Measurements from ENCODE around the gene LRAT.

The LRAT gene

DNA sequence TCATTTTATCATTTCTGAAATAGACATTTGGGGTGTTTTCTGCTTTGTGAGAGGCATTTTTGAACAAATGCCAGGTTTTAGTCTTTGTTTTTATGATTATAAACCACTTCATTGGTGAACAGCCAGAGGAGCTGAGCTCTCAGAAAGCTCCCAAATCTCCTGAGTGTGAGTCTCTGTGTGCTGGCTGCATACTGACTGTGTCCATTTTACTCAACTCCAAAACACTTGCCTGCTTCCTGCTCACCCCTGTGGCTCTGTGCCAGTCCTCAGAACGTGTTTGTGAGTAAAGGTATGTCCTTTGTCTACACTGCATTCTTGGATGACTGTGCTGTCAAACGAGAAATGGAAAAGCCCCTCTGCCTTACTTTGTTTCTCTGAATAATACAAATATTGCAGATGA, 5.4 kb upstream of the LRAT start:
- TF ChIP-seq, protein P1, sequence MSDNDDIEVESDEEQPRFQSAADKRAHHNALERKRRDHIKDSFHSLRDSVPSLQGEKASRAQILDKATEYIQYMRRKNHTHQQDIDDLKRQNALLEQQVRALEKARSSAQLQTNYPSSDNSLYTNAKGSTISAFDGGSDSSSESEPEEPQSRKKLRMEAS (IDR thresholded peaks at IDR 0.05) = no peak
- TF ChIP-seq FOXM1 (IDR thresholded peaks at IDR 0.05; ENCODE audit: borderline replicate concordance, low read depth) = no peak
- no peak for TF ChIP-seq TEAD4 (IDR thresholded peaks at IDR 0.05)
- TF ChIP-seq NFIC (IDR thresholded peaks at IDR 0.05) = no peak
- TF ChIP-seq, protein P2, sequence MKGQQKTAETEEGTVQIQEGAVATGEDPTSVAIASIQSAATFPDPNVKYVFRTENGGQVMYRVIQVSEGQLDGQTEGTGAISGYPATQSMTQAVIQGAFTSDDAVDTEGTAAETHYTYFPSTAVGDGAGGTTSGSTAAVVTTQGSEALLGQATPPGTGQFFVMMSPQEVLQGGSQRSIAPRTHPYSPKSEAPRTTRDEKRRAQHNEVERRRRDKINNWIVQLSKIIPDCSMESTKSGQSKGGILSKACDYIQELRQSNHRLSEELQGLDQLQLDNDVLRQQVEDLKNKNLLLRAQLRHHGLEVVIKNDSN (IDR thresholded peaks at IDR 0.05) = no peak
- no peak for TF ChIP-seq EGR1 (IDR thresholded peaks at IDR 0.05)
- no peak for TF ChIP-seq EP300 (IDR thresholded peaks at IDR 0.05; ENCODE audit: borderline replicate concordance)
- no peak for TF ChIP-seq CEBPB (IDR thresholded peaks at IDR 0.05)
- TF ChIP-seq ZBTB7A (IDR thresholded peaks at IDR 0.05; ENCODE audit: low read depth) = no peak
- no peak for TF ChIP-seq TAF1 (IDR thresholded peaks at IDR 0.05; ENCODE audit: low read depth)
- TF ChIP-seq, protein P3, sequence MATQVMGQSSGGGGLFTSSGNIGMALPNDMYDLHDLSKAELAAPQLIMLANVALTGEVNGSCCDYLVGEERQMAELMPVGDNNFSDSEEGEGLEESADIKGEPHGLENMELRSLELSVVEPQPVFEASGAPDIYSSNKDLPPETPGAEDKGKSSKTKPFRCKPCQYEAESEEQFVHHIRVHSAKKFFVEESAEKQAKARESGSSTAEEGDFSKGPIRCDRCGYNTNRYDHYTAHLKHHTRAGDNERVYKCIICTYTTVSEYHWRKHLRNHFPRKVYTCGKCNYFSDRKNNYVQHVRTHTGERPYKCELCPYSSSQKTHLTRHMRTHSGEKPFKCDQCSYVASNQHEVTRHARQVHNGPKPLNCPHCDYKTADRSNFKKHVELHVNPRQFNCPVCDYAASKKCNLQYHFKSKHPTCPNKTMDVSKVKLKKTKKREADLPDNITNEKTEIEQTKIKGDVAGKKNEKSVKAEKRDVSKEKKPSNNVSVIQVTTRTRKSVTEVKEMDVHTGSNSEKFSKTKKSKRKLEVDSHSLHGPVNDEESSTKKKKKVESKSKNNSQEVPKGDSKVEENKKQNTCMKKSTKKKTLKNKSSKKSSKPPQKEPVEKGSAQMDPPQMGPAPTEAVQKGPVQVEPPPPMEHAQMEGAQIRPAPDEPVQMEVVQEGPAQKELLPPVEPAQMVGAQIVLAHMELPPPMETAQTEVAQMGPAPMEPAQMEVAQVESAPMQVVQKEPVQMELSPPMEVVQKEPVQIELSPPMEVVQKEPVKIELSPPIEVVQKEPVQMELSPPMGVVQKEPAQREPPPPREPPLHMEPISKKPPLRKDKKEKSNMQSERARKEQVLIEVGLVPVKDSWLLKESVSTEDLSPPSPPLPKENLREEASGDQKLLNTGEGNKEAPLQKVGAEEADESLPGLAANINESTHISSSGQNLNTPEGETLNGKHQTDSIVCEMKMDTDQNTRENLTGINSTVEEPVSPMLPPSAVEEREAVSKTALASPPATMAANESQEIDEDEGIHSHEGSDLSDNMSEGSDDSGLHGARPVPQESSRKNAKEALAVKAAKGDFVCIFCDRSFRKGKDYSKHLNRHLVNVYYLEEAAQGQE (IDR thresholded peaks at IDR 0.05; ENCODE audit: low read depth) = no peak
- TF ChIP-seq CREB1 (IDR thresholded peaks at IDR 0.05; ENCODE audit: low read depth) = no peak
- no peak for TF ChIP-seq RAD21 (IDR thresholded peaks at IDR 0.05; ENCODE audit: low read depth)
- TF ChIP-seq YY1 (IDR thresholded peaks at IDR 0.05; ENCODE audit: low read depth) = no peak
- no peak for TF ChIP-seq TCF12 (IDR thresholded peaks at IDR 0.05; ENCODE audit: low read depth)

DNA sequence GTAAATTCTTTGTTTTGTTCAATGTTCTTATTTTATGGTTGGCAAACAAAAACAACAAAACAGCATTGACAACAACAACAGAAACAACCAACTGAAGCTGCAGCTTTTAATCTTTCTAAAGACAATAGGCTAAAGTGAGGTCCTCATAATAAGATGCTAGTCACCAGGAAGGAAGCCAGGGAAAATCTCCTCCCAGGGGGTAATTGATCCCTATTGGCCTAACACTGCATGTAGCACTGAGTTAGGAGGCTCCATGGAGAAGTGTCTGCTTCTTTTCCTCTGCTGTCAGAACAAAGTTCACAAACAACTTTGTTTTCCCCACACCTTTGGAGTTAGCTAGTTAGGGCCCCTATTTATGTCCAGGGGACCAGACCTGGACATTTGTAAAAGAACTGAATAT, 4.7 kb upstream of the LRAT start:
- TF ChIP-seq, protein P3 (IDR thresholded peaks at IDR 0.05; ENCODE audit: low read depth) = no peak
- no peak for TF ChIP-seq EGR1 (IDR thresholded peaks at IDR 0.05)
- TF ChIP-seq FOXM1 (IDR thresholded peaks at IDR 0.05; ENCODE audit: borderline replicate concordance, low read depth) = no peak
- no peak for TF ChIP-seq TAF1 (IDR thresholded peaks at IDR 0.05; ENCODE audit: low read depth)

DNA sequence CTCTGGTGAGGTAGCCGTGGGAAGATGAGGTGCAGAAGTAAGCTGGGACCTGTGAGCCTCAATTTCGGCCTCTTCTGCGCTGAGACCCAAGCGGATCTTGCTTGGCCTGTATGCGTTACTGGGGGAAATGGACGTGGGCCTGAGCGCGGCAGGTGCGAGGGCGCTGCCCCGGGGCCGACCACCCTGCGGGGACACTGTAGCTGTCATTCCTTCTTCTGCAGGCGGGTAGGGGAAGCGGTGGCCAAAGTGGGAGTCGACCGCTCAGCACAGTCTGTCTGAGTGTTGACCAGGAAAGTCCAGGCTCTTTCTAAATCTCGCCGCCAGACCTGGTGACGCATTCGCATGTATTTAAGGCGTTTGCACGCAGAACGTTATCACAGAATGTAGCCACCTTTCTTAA, 3.3 kb upstream of the LRAT start:
- TF ChIP-seq EP300 (IDR thresholded peaks at IDR 0.05; ENCODE audit: borderline replicate concordance) (no peak), CEBPB (IDR thresholded peaks at IDR 0.05) (no peak), CREB1 (IDR thresholded peaks at IDR 0.05; ENCODE audit: low read depth) (no peak), TCF12 (IDR thresholded peaks at IDR 0.05; ENCODE audit: low read depth) (no peak), TEAD4 (IDR thresholded peaks at IDR 0.05) (no peak)
- TF ChIP-seq, protein P3 (IDR thresholded peaks at IDR 0.05; ENCODE audit: low read depth) = no peak

DNA sequence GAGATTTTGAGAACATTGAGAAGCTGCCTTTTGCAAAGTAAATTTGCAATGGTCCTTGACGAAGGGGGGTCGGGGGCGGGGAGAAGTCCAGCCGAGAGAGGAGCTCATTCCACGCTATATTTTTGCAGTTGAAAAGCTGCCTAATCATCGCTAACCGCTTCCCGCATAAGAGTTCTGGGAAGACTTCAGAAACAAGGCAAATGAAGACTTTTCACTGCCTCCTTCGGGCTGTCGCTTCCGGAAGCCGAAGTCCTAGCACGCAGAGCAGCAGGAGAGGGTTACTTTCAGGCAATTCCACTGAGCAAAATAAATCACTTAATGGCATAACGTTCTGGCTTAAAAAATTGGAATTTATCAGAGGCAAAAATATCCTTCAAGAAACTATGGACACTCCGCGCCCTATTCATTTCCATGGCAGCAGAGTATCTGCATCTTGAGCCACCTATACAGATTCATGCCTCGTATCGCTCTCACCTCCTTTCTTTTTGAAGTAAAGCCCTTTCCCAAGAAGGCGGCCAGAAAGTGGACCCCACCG, 2.6 kb upstream of the LRAT start:
- TF ChIP-seq TEAD4 (IDR thresholded peaks at IDR 0.05) (no peak), CEBPB (IDR thresholded peaks at IDR 0.05) (no peak), NFIC (IDR thresholded peaks at IDR 0.05) (no peak), TCF12 (IDR thresholded peaks at IDR 0.05; ENCODE audit: low read depth) (no peak), YY1 (IDR thresholded peaks at IDR 0.05; ENCODE audit: low read depth) (no peak), CREB1 (IDR thresholded peaks at IDR 0.05; ENCODE audit: low read depth) (no peak), FOXM1 (IDR thresholded peaks at IDR 0.05; ENCODE audit: borderline replicate concordance, low read depth) (no peak), TAF1 (IDR thresholded peaks at IDR 0.05; ENCODE audit: low read depth) (no peak), EP300 (IDR thresholded peaks at IDR 0.05; ENCODE audit: borderline replicate concordance) (no peak), EGR1 (IDR thresholded peaks at IDR 0.05) (no peak), ZBTB7A (IDR thresholded peaks at IDR 0.05; ENCODE audit: low read depth) (no peak)
- TF ChIP-seq, protein P1 (IDR thresholded peaks at IDR 0.05) = no peak
- TF ChIP-seq, protein P3 (IDR thresholded peaks at IDR 0.05; ENCODE audit: low read depth) = no peak
